Kidney epithelial cell (primary cell): ENCODE data around the gene LRRC66. TPM values are rescaled to one million over a fixed set of nuclear protein-coding genes. Genes with fewer than 3 reads are reported as not detected.

Source experiments
- DNase-seq: peaks from one replicate; pipeline ENCODE4 v3.0.0-alpha.2; 2010; ENCODE audit warnings: low read depth
- H3K27me3 ChIP-seq: 2 replicates; pipeline ENCODE4 v1.6.0; 2011; ENCODE audit warnings: low read length; ENCODE audit not compliant: control insufficient read depth, insufficient read depth
- H3K36me3 ChIP-seq: 2 replicates; pipeline ENCODE4 v1.5.1; 2011; ENCODE audit warnings: low read length; ENCODE audit not compliant: control insufficient read depth, insufficient read depth
- H3K4me3 ChIP-seq: 2 replicates; pipeline ENCODE4 v1.5.1; 2011; ENCODE audit warnings: low read depth, mild to moderate bottlenecking, control low read depth, low read length
- total RNA-seq: library from RNA; depleted of rRNA; stranded (reverse); fragments of >200 nt; gene quantifications from 2 replicates; pipeline ENCODE4 v1.2.3, GENCODE V29; 2015
- TF ChIP-seq, protein P1 (sequence below): IDR thresholded peaks from 2 replicates; pipeline ENCODE4 v1.5.1; 2011; ENCODE audit warnings: mild to moderate bottlenecking, moderate library complexity, low read length, control low read depth, inconsistent platforms; ENCODE audit not compliant: insufficient read depth, poor library complexity, severe bottlenecking

LRRC66 gene
- total RNA-seq, result 0.04 and 0.68 TPM in 2 replicates

- Histone ChIP-seq H3K4me3 (no peak within 1 kb of the TSS), H3K36me3 (no peaks in the 10 kb centered on the region), H3K27me3 (no peaks in the 10 kb centered on the region)
- TF ChIP-seq, protein P1, sequence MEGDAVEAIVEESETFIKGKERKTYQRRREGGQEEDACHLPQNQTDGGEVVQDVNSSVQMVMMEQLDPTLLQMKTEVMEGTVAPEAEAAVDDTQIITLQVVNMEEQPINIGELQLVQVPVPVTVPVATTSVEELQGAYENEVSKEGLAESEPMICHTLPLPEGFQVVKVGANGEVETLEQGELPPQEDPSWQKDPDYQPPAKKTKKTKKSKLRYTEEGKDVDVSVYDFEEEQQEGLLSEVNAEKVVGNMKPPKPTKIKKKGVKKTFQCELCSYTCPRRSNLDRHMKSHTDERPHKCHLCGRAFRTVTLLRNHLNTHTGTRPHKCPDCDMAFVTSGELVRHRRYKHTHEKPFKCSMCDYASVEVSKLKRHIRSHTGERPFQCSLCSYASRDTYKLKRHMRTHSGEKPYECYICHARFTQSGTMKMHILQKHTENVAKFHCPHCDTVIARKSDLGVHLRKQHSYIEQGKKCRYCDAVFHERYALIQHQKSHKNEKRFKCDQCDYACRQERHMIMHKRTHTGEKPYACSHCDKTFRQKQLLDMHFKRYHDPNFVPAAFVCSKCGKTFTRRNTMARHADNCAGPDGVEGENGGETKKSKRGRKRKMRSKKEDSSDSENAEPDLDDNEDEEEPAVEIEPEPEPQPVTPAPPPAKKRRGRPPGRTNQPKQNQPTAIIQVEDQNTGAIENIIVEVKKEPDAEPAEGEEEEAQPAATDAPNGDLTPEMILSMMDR, result no peak
- DNase-seq, result no peak
Observed at GRCh38 chr4:52019936-52020657, at the start of gene LRRC66. LRRC66 (minus strand) TSS chr4:52020363; CDS start chr4:52017613, 2,750 bp downstream.

DNA sequence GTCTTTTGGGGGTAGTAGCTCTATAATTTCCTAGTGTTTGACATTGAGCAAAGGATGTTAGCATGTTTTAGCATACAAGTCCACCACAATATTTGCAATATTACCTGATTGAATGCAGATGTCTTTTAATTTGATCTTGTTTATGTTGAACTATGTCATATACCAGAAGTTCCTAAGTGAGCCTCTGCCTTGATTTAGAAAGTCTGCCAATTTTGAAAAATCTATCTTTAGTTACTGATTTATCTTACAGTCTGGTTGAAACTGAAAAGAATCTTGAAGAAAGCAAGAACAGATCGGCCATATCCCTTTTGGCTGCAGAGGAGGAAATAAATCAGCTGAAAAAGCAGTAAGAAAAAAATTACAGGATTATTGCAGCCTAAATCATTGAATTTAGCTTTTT lies 49.4 kb upstream of the LRRC66 start:
- H3K4me3 ChIP-seq, result no peak overlapping the region
- no peaks in the 10 kb centered on the region for H3K36me3 ChIP-seq
- no peaks in the 10 kb centered on the region for H3K27me3 ChIP-seq
- TF ChIP-seq, protein P1, result no peak
- DNase-seq, result no peak

DNA sequence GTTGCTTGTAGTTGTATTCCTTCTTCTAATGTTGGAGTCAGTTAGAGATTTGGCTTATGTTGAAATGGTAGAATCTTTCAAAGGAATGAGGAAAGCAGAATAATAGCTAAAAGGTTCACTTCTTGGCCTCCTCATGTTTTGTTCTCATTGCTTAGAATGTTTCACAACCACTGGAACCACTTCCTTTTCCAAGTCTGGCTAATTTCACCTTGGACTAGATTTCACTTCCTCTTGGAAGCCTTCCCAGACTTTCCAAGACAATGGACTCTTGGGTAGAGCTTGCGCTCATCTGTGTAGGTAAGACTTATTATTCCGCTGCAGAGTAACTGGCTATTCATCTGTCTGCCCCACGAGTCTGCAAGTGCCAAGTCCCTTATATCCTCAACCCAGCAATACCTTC lies 39.2 kb upstream of the LRRC66 start:
- Histone ChIP-seq H3K36me3 (no peaks in the 10 kb centered on the region), H3K27me3 (no peaks in the 10 kb centered on the region), H3K4me3 (no peak overlapping the region)
- DNase-seq, result peak; percentile 38
- TF ChIP-seq, protein P1, result no peak

DNA sequence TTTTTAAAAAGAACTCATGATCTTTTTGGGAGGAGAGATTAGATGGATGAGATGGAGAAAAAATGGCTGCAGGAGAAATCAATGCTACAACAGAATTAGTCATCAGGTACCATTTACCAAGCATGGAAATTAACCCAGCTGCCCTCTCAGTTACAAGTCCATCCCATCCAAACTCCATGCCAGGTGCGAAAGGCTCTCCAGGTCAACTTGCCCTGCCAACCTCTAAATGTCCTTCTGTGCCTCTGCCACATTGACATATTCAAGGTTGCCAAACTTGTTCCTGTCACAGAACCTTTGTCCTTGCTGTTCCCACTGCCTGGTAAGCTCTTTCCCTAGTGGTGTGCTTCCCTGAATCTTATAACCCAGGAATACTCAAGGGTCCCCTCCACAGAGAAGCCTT lies 38.1 kb upstream of the LRRC66 start:
- no peaks in the 10 kb centered on the region for H3K27me3 ChIP-seq
- no peaks in the 10 kb centered on the region for H3K36me3 ChIP-seq
- DNase-seq, result no peak
- TF ChIP-seq, protein P1, result no peak
- H3K4me3 ChIP-seq, result no peak overlapping the region

GRCh38 chr4:52057196-52057595 lies 37.0 kb upstream of the LRRC66 start:
- TF ChIP-seq, protein P1, result no peak
- H3K27me3 ChIP-seq, result no peaks in the 10 kb centered on the region
- DNase-seq, result no peak
- H3K4me3 ChIP-seq, result no peak overlapping the region
- H3K36me3 ChIP-seq, result no peaks in the 10 kb centered on the region

DNA sequence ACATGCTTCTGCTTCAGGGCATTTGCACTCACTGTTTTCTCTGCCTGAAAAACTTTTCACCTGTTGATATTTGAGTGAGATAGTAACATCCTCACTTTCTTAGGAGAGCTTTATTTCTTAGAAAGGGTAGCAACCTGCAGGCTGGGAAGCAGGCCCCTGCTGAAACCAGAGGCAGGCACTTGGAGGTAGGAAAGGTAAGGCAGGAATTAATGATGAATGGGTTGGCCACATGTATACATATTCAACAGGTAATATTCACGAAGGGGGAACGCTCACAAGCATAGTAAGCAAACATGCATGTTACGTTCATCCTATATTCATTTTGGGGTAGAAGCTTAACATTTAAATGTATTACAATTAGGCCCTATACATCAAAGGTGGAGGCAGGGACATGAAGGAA lies 34.1 kb upstream of the LRRC66 start:
- DNase-seq, result no peak
- Histone ChIP-seq H3K4me3 (no peak overlapping the region), H3K27me3 (no peaks in the 10 kb centered on the region), H3K36me3 (no peaks in the 10 kb centered on the region)
- TF ChIP-seq, protein P1, result no peak
